Gastroesophageal sphincter (tissue), 4 donors: ENCODE measurements around the gene CPO. TPM values are rescaled to one million over a fixed set of nuclear protein-coding genes. Genes with fewer than 3 reads are reported as not detected.
A peak's percentile ranks its signal among the peaks of the same experiment; 100 is the strongest.

Source experiments
- ATAC-seq: fragments of 150-250 bp; one replicate; pipeline ENCODE4 v1.9.1; 2016; ENCODE audit warnings: mild to moderate bottlenecking, moderate library complexity
- H3K27ac ChIP-seq, 4 donors: fragments of 200-600 bp; sonication (generic) in 3 of 4; 1 replicate in 3 of 4; 2 replicates in 1 of 4; pipeline ENCODE4 v1.5.1; 2016 to 2019
- H3K27me3 ChIP-seq: fragments of 200-600 bp; sonication (generic); one replicate; pipeline ENCODE4 v1.5.1; 2019
- H3K36me3 ChIP-seq, 2 donors: fragments of 200-600 bp; sonication (generic); one replicate each; pipeline ENCODE4 v1.5.1; 2019; ENCODE audit warnings: control low read depth in 1 of 2
- H3K4me1 ChIP-seq, 3 donors: fragments of 200-600 bp; sonication (generic); 1 replicate in 2 of 3; 2 replicates in 1 of 3; pipeline ENCODE4 v1.5.1; 2016 to 2019; ENCODE audit warnings: control low read depth in 2 of 3
- H3K4me3 ChIP-seq, 2 donors: fragments of 200-600 bp; sonication (generic); one replicate each; pipeline ENCODE4 v1.5.1; 2019; ENCODE audit warnings: mild to moderate bottlenecking in 1 of 2, moderate library complexity in 1 of 2
- H3K9me3 ChIP-seq, 3 donors: fragments of 200-600 bp; sonication (generic); one replicate each; pipeline ENCODE4 v1.5.1; 2017 to 2019; ENCODE audit warnings: control low read depth in 2 of 3
- CTCF ChIP-seq, 4 experiments: fragments of 200-600 bp in 2 of 4; fragments of 450-650 bp in 2 of 4; sonication (generic) in 1 of 4; IDR thresholded peaks; one replicate each; pipeline ENCODE4 v1.5.1; 2017 to 2019; ENCODE audit warnings: antibody characterized with exemption in 4 of 4, mild to moderate bottlenecking in 2 of 4, moderate library complexity in 2 of 4
- EP300 ChIP-seq: sonication (generic); formaldehyde crosslinking; IDR thresholded peaks from one replicate; pipeline ENCODE4 v1.6.1; 2017; ENCODE audit warnings: antibody characterized with exemption, mild to moderate bottlenecking
- POLR2A ChIP-seq, 2 donors: fragments of 450-650 bp; IDR thresholded peaks; one replicate each; pipeline ENCODE4 v1.6.1; 2017; ENCODE audit warnings: antibody characterized with exemption in 2 of 2, mild to moderate bottlenecking in 2 of 2, moderate library complexity in 1 of 2
- POLR2AphosphoS5 ChIP-seq: sonication (generic); formaldehyde crosslinking; IDR thresholded peaks from one replicate; pipeline ENCODE4 v1.6.1; 2017; ENCODE audit warnings: antibody characterized with exemption
- WGBS, 2 donors: methylation state at CpG; one replicate each; pipeline ENCODE4 v1.1.5; 2018; ENCODE audit warnings: low coverage in 1 of 2; 5-methylcytosine and 5-hydroxymethylcytosine counted together
- total RNA-seq, 4 donors: library from RNA; depleted of rRNA; stranded (reverse); fragments of >200 nt; gene quantifications; one replicate each; pipeline ENCODE4 v1.1.0, GENCODE V29; 2016

CPO gene
- total RNA-seq, 4 donors from 2014 or later = 0.27 to 2.0 (median 1.9) TPM

- H3K9me3 ChIP-seq = no peaks in the 10 kb centered on the region
- no peaks in the 10 kb centered on the region for H3K27me3 ChIP-seq
- H3K36me3 ChIP-seq = no peaks in the 10 kb centered on the region
- H3K27ac ChIP-seq = no peak overlapping the region
- no peak overlapping the region for H3K4me3 ChIP-seq
- TF ChIP-seq POLR2AphosphoS5 = no peak
- no peak for TF ChIP-seq POLR2A (IDR thresholded peaks at IDR 0.05)
- TF ChIP-seq EP300 = no peak
- TF ChIP-seq CTCF (IDR thresholded peaks at IDR 0.05) = no peak
- WGBS, 2 donors = 92% methylated on average over 4 of the region's 4 CpGs
- ATAC-seq = no peak
- peaks cover 0 to 30% (median 0%) of the 10 kb centered on the region in 3 donors for H3K4me1 ChIP-seq
These were observed 44.9 kb downstream of the CPO start for GRCh38 chr2:206984206-206984605.

- Histone ChIP-seq H3K4me3 (no peak overlapping the region), H3K36me3 (no peaks in the 10 kb centered on the region), H3K27ac (no peak overlapping the region), H3K4me1 (peaks cover 0 to 37% (median 3%) of the 10 kb centered on the region in 3 donors), H3K27me3 (no peaks in the 10 kb centered on the region), H3K9me3 (no peaks in the 10 kb centered on the region)
- no peak for TF ChIP-seq EP300
- no peak for TF ChIP-seq POLR2AphosphoS5
- no peak for TF ChIP-seq POLR2A (IDR thresholded peaks at IDR 0.05)
- TF ChIP-seq CTCF (IDR thresholded peaks at IDR 0.05) = no peak
- ATAC-seq = no peak
These were observed 47.6 kb downstream of the CPO start for GRCh38 chr2:206986943-206987342.

GRCh38 chr2:206987810-206988209, 48.5 kb downstream of the CPO start:
- Histone ChIP-seq H3K27me3 (no peaks in the 10 kb centered on the region), H3K9me3 (no peaks in the 10 kb centered on the region), H3K36me3 (no peaks in the 10 kb centered on the region), H3K27ac (no peak overlapping the region), H3K4me3 (no peak overlapping the region), H3K4me1 (peaks cover 0 to 28% (median 3%) of the 10 kb centered on the region in 3 donors)
- 94% methylated on average over 2 of the region's 2 CpGs; no CpG with 5 or more reads in 1 of the 2 donors for WGBS, 2 donors
- TF ChIP-seq EP300 = no peak
- TF ChIP-seq POLR2A (IDR thresholded peaks at IDR 0.05) = no peak
- no peak for TF ChIP-seq POLR2AphosphoS5
- TF ChIP-seq CTCF (IDR thresholded peaks at IDR 0.05) = no peak
- ATAC-seq = no peak

GRCh38 chr2:206988884-206989283, 49.6 kb downstream of the CPO start:
- no peak overlapping the region for H3K4me3 ChIP-seq
- H3K36me3 ChIP-seq = no peaks in the 10 kb centered on the region
- WGBS, 2 donors = 88 to 100% methylated on average over 1 of the region's 1 CpG
- no peaks in the 10 kb centered on the region for H3K9me3 ChIP-seq
- ATAC-seq = no peak
- TF ChIP-seq POLR2AphosphoS5 (no peak), CTCF (IDR thresholded peaks at IDR 0.05) (no peak), POLR2A (IDR thresholded peaks at IDR 0.05) (no peak), EP300 (no peak)
- H3K27me3 ChIP-seq = no peaks in the 10 kb centered on the region
- no peak overlapping the region for H3K27ac ChIP-seq
- H3K4me1 ChIP-seq = peaks cover 0 to 18% (median 3%) of the 10 kb centered on the region in 3 donors

- 39% methylated on average over 5 of the region's 6 CpGs; no CpG with 5 or more reads in 1 of the 2 donors for WGBS, 2 donors
- no peak for ATAC-seq
- Histone ChIP-seq H3K36me3 (no peaks in the 10 kb centered on the region), H3K27ac (no peak overlapping the region), H3K27me3 (no peaks in the 10 kb centered on the region), H3K4me1 (peaks cover 0 to 18% (median 3%) of the 10 kb centered on the region in 3 donors), H3K9me3 (no peaks in the 10 kb centered on the region), H3K4me3 (no peak overlapping the region)
- no peak for TF ChIP-seq POLR2A (IDR thresholded peaks at IDR 0.05)
- TF ChIP-seq CTCF (IDR thresholded peaks at IDR 0.05) = peak in 3 of 4 experiments; percentile 20 to 62 (median 41)
These were observed 50.0 kb downstream of the CPO start for GRCh38 chr2:206989311-206989710.
